Brain microvascular endothelial cell (primary cell): ENCODE measurements around the gene WFDC12.

Source experiments
- DNase-seq: peaks from one replicate; pipeline ENCODE4 v3.0.0-alpha.2; 2020
- H3K27ac ChIP-seq: fragments of 250-450 bp; sonication (Bioruptor Pico); 2 replicates; pipeline ENCODE4 v1.5.1; 2020; ENCODE audit warnings: mild to moderate bottlenecking, moderate library complexity
- H3K27me3 ChIP-seq: fragments of 250-450 bp; sonication (Bioruptor Pico); replicated peaks from 2 replicates; pipeline ENCODE4 v1.5.1; 2020; ENCODE audit warnings: mild to moderate bottlenecking
- H3K36me3 ChIP-seq: fragments of 250-450 bp; sonication (Bioruptor Pico); replicated peaks from 2 replicates; pipeline ENCODE4 v1.5.1; 2020; ENCODE audit warnings: mild to moderate bottlenecking
- H3K4me3 ChIP-seq: 2 replicates; pipeline ENCODE4 v1.5.1; 2011; ENCODE audit warnings: low read depth, mild to moderate bottlenecking, control low read depth, low read length, moderate library complexity
- CTCF ChIP-seq: IDR thresholded peaks from 2 replicates; pipeline ENCODE4 v1.5.1; 2011; ENCODE audit warnings: low read depth, mild to moderate bottlenecking, moderate library complexity, low read length, control low read depth, inconsistent platforms; ENCODE audit errors: missing control alignments
- in situ Hi-C: cut with HindIII; loops from 2 replicates; pipeline ENCODE4 v1.10.0; 2017; ENCODE audit warnings: low sequenced_read_pairs, low pct_ligation_motif_present

Gene WFDC12

GRCh38 chr20:45103072-45103471 lies 21.2 kb downstream of the WFDC12 start:
- H3K27me3 ChIP-seq: no peaks in the 10 kb centered on the region
- no peak for DNase-seq
- no peak overlapping the region for H3K27ac ChIP-seq
- H3K4me3 ChIP-seq: no peak overlapping the region
- in situ Hi-C loops: no loop called here
- TF ChIP-seq CTCF: no peak
- H3K36me3 ChIP-seq: no peaks in the 10 kb centered on the region

- in situ Hi-C loops: no loop called here
- H3K36me3 ChIP-seq: no peaks in the 10 kb centered on the region
- H3K27ac ChIP-seq: no peak overlapping the region
- no peak for TF ChIP-seq CTCF
- no peak for DNase-seq
- H3K27me3 ChIP-seq: no peaks in the 10 kb centered on the region
- H3K4me3 ChIP-seq: no peak overlapping the region
These were observed 22.9 kb downstream of the WFDC12 start for GRCh38 chr20:45101333-45101850.

DNA sequence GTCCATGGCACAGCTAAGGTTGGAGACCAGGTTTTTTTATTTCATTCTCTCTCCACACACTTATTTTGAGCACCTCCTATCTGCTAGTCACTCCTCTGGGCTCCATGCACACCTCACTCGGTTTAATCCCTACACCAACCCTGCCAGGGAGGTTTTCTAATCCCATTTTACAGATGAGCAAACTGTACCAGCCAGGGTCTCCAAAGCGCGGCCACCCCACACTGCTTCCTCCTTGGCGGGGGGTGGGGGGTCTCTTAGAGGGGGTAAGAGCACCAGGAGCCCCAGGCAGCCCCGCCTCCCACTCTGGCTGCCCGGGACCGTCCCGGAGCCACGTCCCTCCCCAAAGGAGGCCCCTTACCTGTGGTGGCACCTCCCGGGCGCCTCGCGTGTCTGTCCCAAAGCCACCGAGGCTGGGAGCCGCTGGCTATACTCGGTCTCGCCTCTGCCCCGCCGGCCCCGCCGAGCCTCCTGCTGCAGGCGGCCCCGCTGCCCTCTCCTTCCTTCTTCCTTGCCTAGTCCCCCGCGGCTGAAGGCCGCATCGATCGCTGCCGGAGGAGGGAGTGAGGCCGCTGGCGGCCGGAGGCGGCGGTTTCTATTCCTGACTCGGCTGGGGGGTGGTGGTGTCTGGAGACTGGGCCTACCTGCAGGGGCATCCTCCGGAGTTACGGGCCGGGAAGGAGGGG lies 23.6 kb downstream of the WFDC12 start, which contains the start of gene KCNS1:
Gene KCNS1 (minus strand): TSS at position 565 of the 683 bp plus-strand sequence. CDS start 1,891 bp downstream, outside the sequence.
- peak within 1 kb of the TSS; percentile 35 for H3K4me3 ChIP-seq
- no peak within 1 kb of the TSS for H3K27ac ChIP-seq
- TF ChIP-seq CTCF: peak; percentile 33
- H3K27me3 ChIP-seq: no peaks in the 10 kb centered on the region
- no peaks in the 10 kb centered on the region for H3K36me3 ChIP-seq
- DNase-seq: peak; percentile 9
- in situ Hi-C loops: no loop called here

DNA sequence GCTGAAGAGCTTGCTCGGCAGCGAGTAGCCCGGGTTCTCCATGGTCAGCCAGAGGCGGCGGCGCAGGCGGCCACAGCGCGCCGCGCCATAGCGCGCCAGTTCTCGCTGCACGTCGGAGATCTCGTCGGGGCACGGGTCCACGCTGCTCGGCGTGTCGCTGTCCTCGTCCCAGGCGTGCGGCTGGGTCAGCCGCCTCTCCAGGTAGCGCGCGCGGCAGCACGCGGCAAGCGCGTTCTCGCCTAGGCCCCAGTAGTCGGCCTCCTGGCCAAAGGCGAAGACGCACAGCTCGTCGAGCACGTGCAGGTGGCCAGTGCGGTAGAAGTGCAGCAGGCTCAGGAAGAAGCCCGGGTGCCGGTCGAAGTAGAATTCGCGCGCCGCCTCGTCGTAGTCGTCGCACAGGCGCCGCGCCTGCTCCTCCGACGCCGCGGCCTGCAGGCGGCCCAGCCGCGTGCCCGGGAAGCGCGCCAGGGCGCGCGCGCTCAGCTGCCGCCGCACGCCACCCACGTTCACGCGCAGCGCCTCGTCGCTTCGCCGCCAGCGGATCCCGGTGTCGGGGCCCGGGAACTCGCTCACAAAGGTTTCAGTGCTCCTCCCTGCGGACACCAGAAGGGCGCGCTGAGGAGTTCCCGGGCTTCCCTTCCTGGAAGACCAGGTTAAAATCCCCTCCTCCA lies 26.0 kb downstream of the WFDC12 start:
- Histone ChIP-seq H3K27ac (no peak overlapping the region), H3K4me3 (peak overlapping the region; percentile 39), H3K36me3 (no peaks in the 10 kb centered on the region), H3K27me3 (no peaks in the 10 kb centered on the region)
- peak; percentile 48 for TF ChIP-seq CTCF
- peak; percentile 14 for DNase-seq
- in situ Hi-C loops: no loop called here

GRCh38 chr20:45097485-45098102 lies 26.7 kb downstream of the WFDC12 start:
- peak; percentile 57 for TF ChIP-seq CTCF
- H3K27ac ChIP-seq: no peak overlapping the region
- in situ Hi-C loops: no loop called here
- DNase-seq: no peak
- H3K36me3 ChIP-seq: no peaks in the 10 kb centered on the region
- H3K4me3 ChIP-seq: peak overlapping the region; percentile 39
- no peaks in the 10 kb centered on the region for H3K27me3 ChIP-seq
